WTC11 (cell line): ENCODE measurements around the gene PRKCE.

ENCODE experiments used
- FOXP1 ChIP-seq: sonication (generic); formaldehyde crosslinking; IDR thresholded peaks from 2 replicates; pipeline ENCODE4 v1.8.0; 2022; ENCODE audit warnings: missing genetic modification reagents, mild to moderate bottlenecking, moderate library complexity, borderline replicate concordance
- KAT7 ChIP-seq: sonication (generic); formaldehyde crosslinking; IDR thresholded peaks from 2 replicates; pipeline ENCODE4 v1.8.1; 2023; ENCODE audit warnings: missing genetic modification reagents, mild to moderate bottlenecking, borderline replicate concordance
- NR2C2 ChIP-seq: sonication (generic); formaldehyde crosslinking; IDR thresholded peaks from 2 replicates; pipeline ENCODE4 v1.8.0; 2022; ENCODE audit warnings: mild to moderate bottlenecking, missing genetic modification reagents
- SMAD4 ChIP-seq: sonication (generic); formaldehyde crosslinking; IDR thresholded peaks from 2 replicates; pipeline ENCODE4 v1.8.0; 2022; ENCODE audit warnings: mild to moderate bottlenecking, missing genetic modification reagents
- SP1 ChIP-seq: sonication (generic); formaldehyde crosslinking; conservative IDR thresholded peaks from 2 replicates; pipeline ENCODE4 v1.8.1; 2022; ENCODE audit warnings: missing genetic modification reagents
- TF ChIP-seq, protein P1 (sequence below): sonication (generic); formaldehyde crosslinking; IDR thresholded peaks from 2 replicates; pipeline ENCODE4 v1.8.0; 2022; ENCODE audit warnings: missing genetic modification reagents
- TF ChIP-seq, protein P2 (sequence below): fragments of 250-450 bp; sonication (Bioruptor Pico); IDR thresholded peaks from 2 replicates; pipeline ENCODE4 v2.1.2; 2022; ENCODE audit warnings: mild to moderate bottlenecking, moderate library complexity
- TF ChIP-seq, protein P3 (sequence below): fragments of 200-600 bp; IDR thresholded peaks from 2 replicates; pipeline ENCODE4 v1.8.0; 2022; ENCODE audit warnings: antibody characterized with exemption
- TF ChIP-seq, protein P4 (sequence below): sonication (generic); formaldehyde crosslinking; IDR thresholded peaks from 2 replicates; pipeline ENCODE4 v1.8.0; 2022; ENCODE audit warnings: mild to moderate bottlenecking, missing genetic modification reagents
- TF ChIP-seq, protein P5 (sequence below): sonication (generic); formaldehyde crosslinking; IDR thresholded peaks from 2 replicates; pipeline ENCODE4 v1.8.0; 2023; ENCODE audit warnings: missing genetic modification reagents
- TF ChIP-seq, protein P6 (sequence below): sonication (generic); formaldehyde crosslinking; IDR thresholded peaks from 2 replicates; pipeline ENCODE4 v1.8.1; 2023; ENCODE audit warnings: mild to moderate bottlenecking, moderate library complexity, missing genetic modification reagents

DNA sequence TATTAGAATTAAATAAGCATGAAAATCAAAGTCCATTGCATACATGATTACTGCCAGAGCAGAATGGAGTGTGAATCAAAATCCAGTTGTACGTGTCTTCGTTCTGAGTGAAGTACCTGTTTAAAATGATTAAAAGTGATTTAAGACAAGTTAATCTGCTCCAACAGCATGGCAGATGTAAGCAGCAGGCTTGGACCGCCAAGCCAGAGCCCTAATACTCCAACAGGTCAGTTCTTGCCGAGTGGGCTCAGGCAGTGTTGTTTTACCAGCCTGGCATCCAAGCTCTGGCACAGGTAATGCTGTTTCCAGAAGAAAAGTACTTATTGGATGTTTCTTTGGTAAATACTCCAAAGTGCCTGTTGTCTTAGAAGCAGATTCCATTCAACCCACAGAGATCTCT is 474.3 kb downstream of the PRKCE start:
- TF ChIP-seq, protein P1, sequence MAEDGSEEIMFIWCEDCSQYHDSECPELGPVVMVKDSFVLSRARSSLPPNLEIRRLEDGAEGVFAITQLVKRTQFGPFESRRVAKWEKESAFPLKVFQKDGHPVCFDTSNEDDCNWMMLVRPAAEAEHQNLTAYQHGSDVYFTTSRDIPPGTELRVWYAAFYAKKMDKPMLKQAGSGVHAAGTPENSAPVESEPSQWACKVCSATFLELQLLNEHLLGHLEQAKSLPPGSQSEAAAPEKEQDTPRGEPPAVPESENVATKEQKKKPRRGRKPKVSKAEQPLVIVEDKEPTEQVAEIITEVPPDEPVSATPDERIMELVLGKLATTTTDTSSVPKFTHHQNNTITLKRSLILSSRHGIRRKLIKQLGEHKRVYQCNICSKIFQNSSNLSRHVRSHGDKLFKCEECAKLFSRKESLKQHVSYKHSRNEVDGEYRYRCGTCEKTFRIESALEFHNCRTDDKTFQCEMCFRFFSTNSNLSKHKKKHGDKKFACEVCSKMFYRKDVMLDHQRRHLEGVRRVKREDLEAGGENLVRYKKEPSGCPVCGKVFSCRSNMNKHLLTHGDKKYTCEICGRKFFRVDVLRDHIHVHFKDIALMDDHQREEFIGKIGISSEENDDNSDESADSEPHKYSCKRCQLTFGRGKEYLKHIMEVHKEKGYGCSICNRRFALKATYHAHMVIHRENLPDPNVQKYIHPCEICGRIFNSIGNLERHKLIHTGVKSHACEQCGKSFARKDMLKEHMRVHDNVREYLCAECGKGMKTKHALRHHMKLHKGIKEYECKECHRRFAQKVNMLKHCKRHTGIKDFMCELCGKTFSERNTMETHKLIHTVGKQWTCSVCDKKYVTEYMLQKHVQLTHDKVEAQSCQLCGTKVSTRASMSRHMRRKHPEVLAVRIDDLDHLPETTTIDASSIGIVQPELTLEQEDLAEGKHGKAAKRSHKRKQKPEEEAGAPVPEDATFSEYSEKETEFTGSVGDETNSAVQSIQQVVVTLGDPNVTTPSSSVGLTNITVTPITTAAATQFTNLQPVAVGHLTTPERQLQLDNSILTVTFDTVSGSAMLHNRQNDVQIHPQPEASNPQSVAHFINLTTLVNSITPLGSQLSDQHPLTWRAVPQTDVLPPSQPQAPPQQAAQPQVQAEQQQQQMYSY (CRISPR knock-in tag): no peak
- TF ChIP-seq, protein P2, sequence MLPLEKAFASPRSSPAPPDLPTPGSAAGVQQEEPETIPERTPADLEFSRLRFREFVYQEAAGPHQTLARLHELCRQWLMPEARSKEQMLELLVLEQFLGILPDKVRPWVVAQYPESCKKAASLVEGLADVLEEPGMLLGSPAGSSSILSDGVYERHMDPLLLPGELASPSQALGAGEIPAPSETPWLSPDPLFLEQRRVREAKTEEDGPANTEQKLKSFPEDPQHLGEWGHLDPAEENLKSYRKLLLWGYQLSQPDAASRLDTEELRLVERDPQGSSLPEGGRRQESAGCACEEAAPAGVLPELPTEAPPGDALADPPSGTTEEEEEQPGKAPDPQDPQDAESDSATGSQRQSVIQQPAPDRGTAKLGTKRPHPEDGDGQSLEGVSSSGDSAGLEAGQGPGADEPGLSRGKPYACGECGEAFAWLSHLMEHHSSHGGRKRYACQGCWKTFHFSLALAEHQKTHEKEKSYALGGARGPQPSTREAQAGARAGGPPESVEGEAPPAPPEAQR: no peak
- TF ChIP-seq SP1: no peak
- TF ChIP-seq FOXP1 (CRISPR knock-in tag): no peak
- TF ChIP-seq, protein P3, sequence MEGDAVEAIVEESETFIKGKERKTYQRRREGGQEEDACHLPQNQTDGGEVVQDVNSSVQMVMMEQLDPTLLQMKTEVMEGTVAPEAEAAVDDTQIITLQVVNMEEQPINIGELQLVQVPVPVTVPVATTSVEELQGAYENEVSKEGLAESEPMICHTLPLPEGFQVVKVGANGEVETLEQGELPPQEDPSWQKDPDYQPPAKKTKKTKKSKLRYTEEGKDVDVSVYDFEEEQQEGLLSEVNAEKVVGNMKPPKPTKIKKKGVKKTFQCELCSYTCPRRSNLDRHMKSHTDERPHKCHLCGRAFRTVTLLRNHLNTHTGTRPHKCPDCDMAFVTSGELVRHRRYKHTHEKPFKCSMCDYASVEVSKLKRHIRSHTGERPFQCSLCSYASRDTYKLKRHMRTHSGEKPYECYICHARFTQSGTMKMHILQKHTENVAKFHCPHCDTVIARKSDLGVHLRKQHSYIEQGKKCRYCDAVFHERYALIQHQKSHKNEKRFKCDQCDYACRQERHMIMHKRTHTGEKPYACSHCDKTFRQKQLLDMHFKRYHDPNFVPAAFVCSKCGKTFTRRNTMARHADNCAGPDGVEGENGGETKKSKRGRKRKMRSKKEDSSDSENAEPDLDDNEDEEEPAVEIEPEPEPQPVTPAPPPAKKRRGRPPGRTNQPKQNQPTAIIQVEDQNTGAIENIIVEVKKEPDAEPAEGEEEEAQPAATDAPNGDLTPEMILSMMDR: no peak
- TF ChIP-seq, protein P4, sequence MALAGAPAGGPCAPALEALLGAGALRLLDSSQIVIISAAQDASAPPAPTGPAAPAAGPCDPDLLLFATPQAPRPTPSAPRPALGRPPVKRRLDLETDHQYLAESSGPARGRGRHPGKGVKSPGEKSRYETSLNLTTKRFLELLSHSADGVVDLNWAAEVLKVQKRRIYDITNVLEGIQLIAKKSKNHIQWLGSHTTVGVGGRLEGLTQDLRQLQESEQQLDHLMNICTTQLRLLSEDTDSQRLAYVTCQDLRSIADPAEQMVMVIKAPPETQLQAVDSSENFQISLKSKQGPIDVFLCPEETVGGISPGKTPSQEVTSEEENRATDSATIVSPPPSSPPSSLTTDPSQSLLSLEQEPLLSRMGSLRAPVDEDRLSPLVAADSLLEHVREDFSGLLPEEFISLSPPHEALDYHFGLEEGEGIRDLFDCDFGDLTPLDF (CRISPR knock-in tag): no peak
- TF ChIP-seq, protein P5, sequence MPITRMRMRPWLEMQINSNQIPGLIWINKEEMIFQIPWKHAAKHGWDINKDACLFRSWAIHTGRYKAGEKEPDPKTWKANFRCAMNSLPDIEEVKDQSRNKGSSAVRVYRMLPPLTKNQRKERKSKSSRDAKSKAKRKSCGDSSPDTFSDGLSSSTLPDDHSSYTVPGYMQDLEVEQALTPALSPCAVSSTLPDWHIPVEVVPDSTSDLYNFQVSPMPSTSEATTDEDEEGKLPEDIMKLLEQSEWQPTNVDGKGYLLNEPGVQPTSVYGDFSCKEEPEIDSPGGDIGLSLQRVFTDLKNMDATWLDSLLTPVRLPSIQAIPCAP (CRISPR knock-in tag): no peak
- TF ChIP-seq SMAD4 (CRISPR knock-in tag): no peak
- TF ChIP-seq KAT7 (CRISPR knock-in tag): no peak
- TF ChIP-seq, protein P6, sequence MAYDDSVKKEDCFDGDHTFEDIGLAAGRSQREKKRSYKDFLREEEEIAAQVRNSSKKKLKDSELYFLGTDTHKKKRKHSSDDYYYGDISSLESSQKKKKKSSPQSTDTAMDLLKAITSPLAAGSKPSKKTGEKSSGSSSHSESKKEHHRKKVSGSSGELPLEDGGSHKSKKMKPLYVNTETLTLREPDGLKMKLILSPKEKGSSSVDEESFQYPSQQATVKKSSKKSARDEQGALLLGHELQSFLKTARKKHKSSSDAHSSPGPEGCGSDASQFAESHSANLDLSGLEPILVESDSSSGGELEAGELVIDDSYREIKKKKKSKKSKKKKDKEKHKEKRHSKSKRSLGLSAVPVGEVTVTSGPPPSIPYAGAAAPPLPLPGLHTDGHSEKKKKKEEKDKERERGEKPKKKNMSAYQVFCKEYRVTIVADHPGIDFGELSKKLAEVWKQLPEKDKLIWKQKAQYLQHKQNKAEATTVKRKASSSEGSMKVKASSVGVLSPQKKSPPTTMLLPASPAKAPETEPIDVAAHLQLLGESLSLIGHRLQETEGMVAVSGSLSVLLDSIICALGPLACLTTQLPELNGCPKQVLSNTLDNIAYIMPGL (CRISPR knock-in tag): no peak
- TF ChIP-seq NR2C2 (CRISPR knock-in tag): no peak
